HG03442 (cell line): ENCODE measurements around the gene DHODH.
"Not testable (repeated sequence)": the region's sequence is repeated elsewhere in the genome, so short reads cannot be mapped to it uniquely, and the experiment has no call there.

Experiments used
- ATAC-seq: cut with Tn5 transposase; IDR thresholded peaks from one replicate; pipeline ENCODE4 v1.9.1; 2021; ENCODE audit warnings: mild to moderate bottlenecking, moderate library complexity; ENCODE audit not compliant: unreplicated experiment

The DHODH gene

DNA sequence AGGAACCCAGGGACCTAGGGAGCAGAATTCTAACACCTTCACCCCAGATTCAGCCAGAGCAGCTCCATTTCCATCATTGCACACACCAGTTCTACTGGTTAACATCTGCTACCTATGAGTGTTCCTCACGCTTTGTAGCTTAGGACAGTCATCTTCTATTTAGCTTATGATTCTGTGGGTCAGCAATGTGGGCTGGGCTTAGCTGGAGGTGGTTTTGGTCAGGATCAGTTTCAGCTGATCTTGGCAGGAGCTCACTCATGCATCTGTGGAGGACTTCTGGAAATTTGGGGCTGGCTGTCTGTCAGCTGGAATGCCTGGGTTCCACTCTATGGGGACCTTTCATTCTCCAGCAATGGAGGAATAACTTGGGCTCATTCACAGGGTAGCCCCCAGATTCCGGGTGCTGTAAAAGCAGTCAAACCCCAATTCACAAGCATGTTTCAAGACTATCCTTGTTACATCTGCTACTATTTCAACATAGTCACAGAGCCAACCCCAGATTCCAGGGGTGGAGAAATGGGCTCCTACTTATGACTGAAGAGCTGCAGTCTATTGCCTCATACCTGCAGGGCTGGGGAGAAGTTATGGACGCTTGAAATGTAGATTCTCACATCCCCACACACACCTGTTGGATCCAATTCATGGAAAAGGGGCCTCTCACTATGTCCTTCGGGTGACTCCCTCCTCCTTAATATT, 42.4 kb downstream of the DHODH start:
- no peak for ATAC-seq

DNA sequence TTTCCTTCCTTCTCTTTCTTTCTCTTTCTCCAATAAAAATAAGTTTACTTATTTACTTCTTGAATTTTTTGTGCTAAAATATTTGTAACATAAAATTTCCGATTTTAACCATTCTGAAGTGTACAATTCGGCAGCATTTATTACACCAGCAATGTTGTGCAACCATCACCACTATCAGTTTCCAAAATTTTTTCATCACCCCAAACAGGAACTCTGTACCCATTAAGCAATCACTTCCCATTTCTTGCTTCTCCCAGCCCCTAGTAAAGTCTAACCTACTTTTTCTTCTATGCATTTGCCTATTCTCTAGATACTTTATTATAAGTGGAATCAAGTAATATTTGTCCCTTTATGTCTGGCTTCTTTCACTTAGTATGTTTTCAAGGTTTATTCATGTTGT, 43.3 kb downstream of the DHODH start:
- no peak for ATAC-seq

DNA sequence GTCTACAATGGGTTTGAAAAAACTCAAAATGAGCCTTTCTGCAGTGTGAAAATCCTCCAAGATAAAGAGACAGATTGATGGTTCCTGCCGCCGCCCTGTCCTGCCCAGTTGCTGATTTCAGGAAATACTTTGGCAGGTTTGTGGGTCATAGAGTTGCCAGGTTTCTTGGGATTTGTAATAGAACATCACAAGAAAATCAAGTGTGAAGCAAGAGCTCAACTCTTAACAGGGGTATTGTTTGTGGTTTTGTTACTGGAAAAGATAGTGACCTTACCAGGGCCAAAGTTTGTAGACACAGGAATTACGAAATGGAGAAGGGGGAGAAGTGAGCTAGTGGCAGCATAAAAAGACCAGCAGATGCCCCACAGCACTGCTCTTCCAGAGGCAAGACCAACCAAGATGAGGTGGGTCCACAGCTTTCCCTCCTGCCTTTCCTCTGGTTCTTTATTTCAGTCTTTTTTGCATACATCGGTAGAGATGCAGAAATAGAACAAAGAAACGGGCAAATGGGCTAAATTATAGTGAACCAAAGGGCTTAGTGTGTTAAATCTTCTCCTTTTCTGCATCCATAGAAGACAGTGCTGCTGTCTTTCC, 45.8 kb downstream of the DHODH start, which contains the start of gene HP:
Gene HP (plus strand): TSS at position 252 of the 594 bp plus-strand sequence. CDS start 148 bp downstream, at position 400.
- not testable (repeated sequence) for ATAC-seq

DNA sequence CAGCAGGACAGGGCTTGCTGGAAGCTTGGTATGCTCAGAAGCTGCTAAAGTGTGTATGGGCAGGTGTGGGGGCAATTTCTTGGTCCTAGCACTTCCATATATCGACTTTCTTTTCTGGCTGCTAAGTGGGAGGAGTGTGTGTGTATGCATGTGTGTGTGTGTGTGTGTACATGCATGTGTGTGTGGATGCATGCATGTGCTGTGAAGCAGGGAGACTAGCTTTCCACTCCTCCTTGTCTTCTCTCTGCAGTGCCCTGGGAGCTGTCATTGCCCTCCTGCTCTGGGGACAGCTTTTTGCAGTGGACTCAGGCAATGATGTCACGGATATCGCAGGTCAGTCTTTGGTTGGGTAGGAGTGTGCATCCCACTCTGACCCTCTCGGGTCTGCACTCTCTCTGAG, 47.4 kb downstream of the DHODH start:
- ATAC-seq = no peak

DNA sequence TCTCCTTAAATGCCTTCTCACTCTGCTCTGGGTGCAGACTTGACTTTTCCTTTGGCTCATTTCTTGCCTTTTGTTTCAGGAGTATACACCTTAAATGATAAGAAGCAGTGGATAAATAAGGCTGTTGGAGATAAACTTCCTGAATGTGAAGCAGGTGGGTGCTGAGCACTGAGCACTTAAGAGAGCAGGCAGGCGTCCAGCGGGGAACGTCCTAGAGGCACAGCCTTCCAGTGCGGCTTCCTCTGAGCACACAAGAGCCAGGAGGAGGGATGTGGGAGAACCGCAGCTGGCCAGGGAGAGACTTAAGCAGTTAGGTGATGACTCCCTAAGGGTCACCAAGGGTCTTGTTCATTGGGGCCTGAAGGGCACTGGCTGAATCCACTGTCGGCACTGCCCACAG, 48.8 kb downstream of the DHODH start:
- ATAC-seq = not testable (repeated sequence)

DNA sequence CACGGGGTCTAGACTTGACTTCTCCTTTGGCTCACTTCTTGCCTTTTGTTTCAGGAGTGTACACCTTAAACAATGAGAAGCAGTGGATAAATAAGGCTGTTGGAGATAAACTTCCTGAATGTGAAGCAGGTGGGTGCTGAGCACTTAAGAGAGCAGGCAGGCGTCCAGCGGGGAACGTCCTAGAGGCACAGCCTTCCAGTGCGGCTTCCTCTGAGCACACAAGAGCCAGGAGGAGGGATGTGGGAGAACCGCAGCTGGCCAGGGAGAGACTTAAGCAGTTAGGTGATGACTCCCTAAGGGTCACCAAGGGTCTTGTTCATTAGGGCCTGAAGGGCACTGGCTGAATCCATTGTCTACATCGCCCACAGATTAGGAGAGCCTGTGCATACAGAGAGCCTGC, 50.5 kb downstream of the DHODH start:
- ATAC-seq = not testable (repeated sequence)

DNA sequence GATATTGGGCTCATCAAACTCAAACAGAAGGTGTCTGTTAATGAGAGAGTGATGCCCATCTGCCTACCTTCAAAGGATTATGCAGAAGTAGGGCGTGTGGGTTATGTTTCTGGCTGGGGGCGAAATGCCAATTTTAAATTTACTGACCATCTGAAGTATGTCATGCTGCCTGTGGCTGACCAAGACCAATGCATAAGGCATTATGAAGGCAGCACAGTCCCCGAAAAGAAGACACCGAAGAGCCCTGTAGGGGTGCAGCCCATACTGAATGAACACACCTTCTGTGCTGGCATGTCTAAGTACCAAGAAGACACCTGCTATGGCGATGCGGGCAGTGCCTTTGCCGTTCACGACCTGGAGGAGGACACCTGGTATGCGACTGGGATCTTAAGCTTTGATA, 51.9 kb downstream of the DHODH start:
- no peak for ATAC-seq

DNA sequence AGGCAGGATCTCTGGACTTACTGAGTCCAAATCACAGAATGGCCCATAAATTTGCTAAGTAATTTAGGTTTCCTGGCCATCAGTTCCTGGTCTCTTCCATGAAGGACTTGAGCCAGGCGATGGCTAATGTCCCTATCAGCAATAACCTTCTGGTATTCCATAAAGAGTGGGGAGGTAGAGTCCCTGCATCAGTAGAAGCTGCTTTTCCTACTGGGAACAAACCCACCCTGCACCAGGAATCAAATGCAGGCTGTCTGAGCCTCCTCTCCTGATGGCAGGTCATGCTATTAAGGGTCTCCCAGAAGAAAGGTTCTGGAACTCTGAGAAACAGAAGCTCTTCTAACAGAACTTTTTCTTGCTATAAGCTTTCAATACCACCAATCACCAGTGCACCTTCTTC, 53.0 kb downstream of the DHODH start:
- ATAC-seq = no peak

DNA sequence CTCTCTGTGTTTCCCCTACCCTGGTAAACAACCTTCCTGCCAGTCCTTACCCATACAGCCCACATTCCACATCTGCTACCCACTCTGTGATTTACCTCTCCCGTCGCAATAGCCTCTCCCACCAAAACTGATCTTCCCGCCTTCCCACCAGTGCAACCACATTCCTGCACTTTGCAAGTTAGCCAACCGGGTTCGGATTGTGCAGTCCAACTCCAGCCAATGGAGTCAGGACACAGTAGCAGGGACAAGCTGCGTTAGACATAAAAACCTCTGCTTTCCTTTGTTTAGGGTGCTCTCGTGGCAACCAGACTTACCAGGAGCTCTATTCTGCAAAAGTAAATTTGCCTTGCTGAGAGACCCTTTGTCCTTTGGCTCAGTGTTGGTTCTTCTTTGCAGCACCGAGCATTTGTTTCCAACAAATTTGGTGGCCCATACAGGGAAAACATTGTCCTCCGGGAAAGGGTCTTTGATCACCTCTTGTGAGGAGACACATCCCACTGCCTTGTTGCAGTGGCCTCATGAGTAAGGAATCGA, 55.9 kb downstream of the DHODH start:
- ATAC-seq = no peak

DNA sequence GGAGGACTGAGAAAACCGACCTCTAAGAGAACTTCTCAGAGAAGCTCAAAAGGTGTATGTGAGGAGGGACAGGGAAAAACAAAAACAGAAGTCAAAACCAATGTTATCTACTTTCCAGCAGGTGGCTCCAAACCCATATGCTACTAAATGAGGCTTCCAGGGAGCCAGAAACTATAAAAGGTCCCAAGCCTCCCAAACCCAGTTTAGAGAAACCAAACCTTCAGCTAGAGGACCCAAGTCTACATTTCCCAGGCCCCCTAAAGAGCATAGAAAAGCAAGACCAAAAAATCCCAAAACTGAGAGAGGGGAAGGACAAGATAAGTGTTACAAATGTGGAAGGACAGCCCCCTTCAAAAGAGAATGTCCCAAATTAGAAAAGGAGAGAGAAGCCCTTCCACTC, 58.2 kb downstream of the DHODH start:
- peak; percentile 63 for ATAC-seq

DNA sequence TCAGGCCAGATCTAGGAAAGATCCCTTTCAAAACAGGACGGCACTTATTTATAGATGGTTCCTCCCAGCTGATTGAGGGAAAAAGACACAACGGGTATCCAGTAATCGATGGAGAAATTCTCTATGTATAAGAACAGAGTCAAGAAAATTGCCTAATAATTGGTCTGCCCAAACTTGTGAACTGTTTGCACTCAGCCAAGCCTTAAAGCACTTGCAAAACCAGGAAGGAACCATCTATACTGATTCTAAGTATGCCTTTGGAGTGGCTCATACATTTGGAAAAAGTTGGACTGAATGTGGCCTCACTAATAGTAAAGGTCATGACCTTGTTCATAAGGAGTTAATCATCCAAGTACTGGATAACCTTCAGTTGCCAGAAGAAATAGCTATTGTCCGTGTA, 60.4 kb downstream of the DHODH start:
- no peak for ATAC-seq

DNA sequence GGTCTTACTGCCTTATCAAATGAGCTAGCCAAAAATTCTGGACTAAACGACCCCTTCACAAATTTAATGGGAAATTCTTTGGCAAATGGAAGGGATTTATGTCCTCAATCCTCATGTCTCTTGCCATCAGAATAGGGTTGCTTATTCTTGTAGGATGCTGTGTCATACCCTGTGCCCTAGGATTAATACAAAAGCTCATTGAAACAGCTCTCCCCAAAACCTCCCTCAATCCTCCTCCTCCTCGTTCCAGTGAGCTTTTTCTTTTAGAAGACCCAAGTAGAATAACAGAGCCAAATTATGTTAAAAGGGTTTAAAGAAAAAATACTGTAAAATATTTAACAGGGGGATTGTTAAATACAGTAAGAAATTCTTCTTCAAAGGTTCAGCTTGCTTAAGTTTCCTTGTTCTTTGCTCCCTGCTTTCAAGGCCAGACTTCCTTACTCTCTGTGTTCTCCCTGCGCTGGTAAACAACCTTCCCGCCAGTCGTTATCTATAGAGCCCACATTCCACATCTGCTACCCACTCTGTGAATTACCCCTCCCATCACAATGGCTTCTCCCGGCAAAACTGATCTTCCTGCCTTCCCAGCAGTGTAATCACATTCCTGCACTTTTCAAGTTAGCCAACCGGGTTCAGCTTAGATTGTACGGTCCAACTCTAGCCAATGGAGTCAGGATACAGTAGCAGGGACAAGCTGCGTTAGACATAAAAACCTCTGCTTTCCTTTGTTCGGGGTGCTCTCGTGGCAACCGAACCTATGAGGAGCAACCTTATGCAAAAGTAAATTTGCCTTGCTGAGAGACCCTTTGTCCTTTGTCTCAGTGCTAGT, 64.2 kb downstream of the DHODH start:
- ATAC-seq = no peak

DNA sequence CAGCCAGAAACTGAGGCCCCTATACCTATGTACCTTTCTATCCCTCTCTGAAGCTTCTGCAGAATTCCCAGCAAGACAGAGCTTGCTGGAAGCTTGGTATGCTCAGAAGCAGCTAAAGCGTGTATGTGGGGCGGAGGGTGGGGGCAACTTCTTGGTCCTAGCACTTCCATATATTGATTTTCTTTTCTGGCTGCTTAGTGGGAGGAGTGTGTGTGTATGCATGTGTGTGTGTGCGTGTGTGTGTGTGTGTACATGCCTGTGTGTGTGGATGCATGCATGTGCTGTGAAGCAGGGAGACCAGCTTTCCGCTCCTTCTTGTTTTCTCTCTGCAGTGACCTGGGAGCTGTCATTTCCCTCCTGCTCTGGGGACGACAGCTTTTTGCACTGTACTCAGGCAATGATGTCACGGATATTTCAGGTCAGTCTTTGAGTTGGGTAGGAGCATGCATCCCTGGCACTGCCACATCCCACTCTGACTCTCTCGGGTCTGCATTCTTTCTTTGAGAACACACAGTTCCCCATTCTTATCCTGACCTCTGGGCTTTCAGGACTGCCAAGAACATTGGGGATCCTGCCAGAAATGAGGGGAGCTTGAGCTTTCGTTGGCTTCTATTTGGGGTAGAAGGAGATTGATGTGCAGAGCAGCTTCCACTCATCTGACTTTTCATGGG, 65.2 kb downstream of the DHODH start:
- no peak for ATAC-seq

DNA sequence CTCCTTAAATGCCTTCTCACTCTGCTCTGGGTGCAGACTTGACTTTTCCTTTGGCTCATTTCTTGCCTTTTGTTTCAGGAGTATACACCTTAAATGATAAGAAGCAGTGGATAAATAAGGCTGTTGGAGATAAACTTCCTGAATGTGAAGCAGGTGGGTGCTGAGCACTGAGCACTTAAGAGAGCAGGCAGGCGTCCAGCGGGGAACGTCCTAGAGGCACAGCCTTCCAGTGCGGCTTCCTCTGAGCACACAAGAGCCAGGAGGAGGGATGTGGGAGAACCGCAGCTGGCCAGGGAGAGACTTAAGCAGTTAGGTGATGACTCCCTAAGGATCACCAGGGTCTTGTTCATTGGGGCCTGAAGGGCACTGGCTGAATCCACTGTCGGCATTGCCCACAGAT, 66.5 kb downstream of the DHODH start:
- not testable (repeated sequence) for ATAC-seq
